GM12874 (cell line): Measurements from ENCODE around the gene POLR3H.

ENCODE experiments used
- CTCF ChIP-seq: IDR thresholded peaks from 2 replicates; pipeline ENCODE4 v1.5.1; 2011; ENCODE audit warnings: low read depth, mild to moderate bottlenecking, control low read depth, low read length, moderate library complexity; ENCODE audit not compliant: insufficient read depth

The POLR3H gene

GRCh38 chr22:41551877-41552582 lies 7.8 kb upstream of the POLR3H start:
- TF ChIP-seq CTCF, result no peak

GRCh38 chr22:41550952-41551491 lies 6.8 kb upstream of the POLR3H start:
- TF ChIP-seq CTCF, result no peak

- TF ChIP-seq CTCF, result no peak
Observed at GRCh38 chr22:41548830-41549211, 4.6 kb upstream of the POLR3H start.

GRCh38 chr22:41544671-41545476 lies 604 bp upstream of the POLR3H start:
- no peak for TF ChIP-seq CTCF

GRCh38 chr22:41542224-41542623 lies 2.0 kb downstream of the POLR3H start:
- no peak for TF ChIP-seq CTCF

- no peak for TF ChIP-seq CTCF
Observed at GRCh38 chr22:41541484-41541883, 2.8 kb downstream of the POLR3H start.

- no peak for TF ChIP-seq CTCF
Observed at GRCh38 chr22:41540365-41540764, 3.9 kb downstream of the POLR3H start.
